CD4-positive, alpha-beta T cell (primary cell): ENCODE results near the gene PLA2G4D. TPM values are rescaled to one million over a fixed set of nuclear protein-coding genes. Genes with fewer than 3 reads are reported as not detected.
"Not testable (repeated sequence)": the region's sequence is repeated elsewhere in the genome, so short reads cannot be mapped to it uniquely, and the experiment has no call there.

Source experiments
- ATAC-seq: fragments of 200-7000 bp; cut with Tn5 transposase; one replicate; pipeline ENCODE4 v1.10.0; 2022; ENCODE audit warnings: mild to moderate bottlenecking; ENCODE audit not compliant: poor library complexity
- CTCF ChIA-PET: fragments of 350-600 bp; sonication (Branson Sonifier 250); formaldehyde crosslinking; loops from one replicate; lab custom pipeline; 2021; ENCODE audit warnings: antibody characterized with exemption, inconsistent platforms; lab: Charles Lee
- POLR2A ChIA-PET: fragments of 350-600 bp; sonication (Branson Sonifier 250); formaldehyde crosslinking; loops from one replicate; lab custom pipeline; 2021; ENCODE audit warnings: antibody characterized with exemption, inconsistent platforms; lab: Charles Lee
- DNase-seq, 14 experiments: peaks; one replicate each; pipeline ENCODE4 v3.0.0-alpha.2; 2013 to 2020; ENCODE audit warnings: mixed read lengths in 2 of 14
- H3K27ac ChIP-seq, 2 donors: one replicate each; pipeline versions ENCODE4 v1.5.1 to v1.7.0; 2013; ENCODE audit warnings: low read length in 2 of 2, low read depth in 1 of 2, mild to moderate bottlenecking in 1 of 2
- H3K27me3 ChIP-seq, 2 experiments: 1 replicate in 1 of 2; 2 replicates in 1 of 2; pipeline versions ENCODE4 v1.6.1 to v1.7.0; 2013; ENCODE audit warnings: low read length in 2 of 2, control low read depth in 1 of 2, mild to moderate bottlenecking in 1 of 2, moderate library complexity in 1 of 2; ENCODE audit not compliant: insufficient read depth in 2 of 2, control insufficient read depth in 1 of 2
- H3K36me3 ChIP-seq: one replicate; pipeline ENCODE4 v1.6.1; 2013; ENCODE audit warnings: low read length, control low read depth; ENCODE audit not compliant: insufficient read depth
- H3K4me1 ChIP-seq: one replicate; pipeline ENCODE4 v1.6.1; 2013; ENCODE audit warnings: low read length, control low read depth; ENCODE audit not compliant: insufficient read depth
- H3K4me3 ChIP-seq: one replicate; pipeline ENCODE4 v1.5.1; 2013; ENCODE audit warnings: mild to moderate bottlenecking, low read length, moderate library complexity
- H3K9me3 ChIP-seq, 2 experiments: 1 replicate in 1 of 2; 2 replicates in 1 of 2; pipeline versions ENCODE4 v1.6.1 to v1.7.0; 2013; ENCODE audit warnings: low read length in 2 of 2, mild to moderate bottlenecking in 2 of 2, control low read depth in 1 of 2, moderate library complexity in 1 of 2; ENCODE audit not compliant: control insufficient read depth in 1 of 2, insufficient read depth in 1 of 2
- H3K27ac Mint-ChIP-seq: one replicate; pipeline ENCODE4 v1.8.0; 2020; ENCODE audit warnings: mixed read lengths
- H3K27me3 Mint-ChIP-seq: one replicate; pipeline ENCODE4 v1.8.0; 2021; ENCODE audit warnings: mixed read lengths
- H3K36me3 Mint-ChIP-seq: one replicate; pipeline ENCODE4 v1.8.0; 2021; ENCODE audit warnings: low read depth, mixed read lengths
- H3K4me1 Mint-ChIP-seq: one replicate; pipeline ENCODE4 v1.8.0; 2021; ENCODE audit warnings: low read depth, mixed read lengths
- H3K4me3 Mint-ChIP-seq: one replicate; pipeline ENCODE4 v1.8.0; 2020; ENCODE audit warnings: mild to moderate bottlenecking, mixed read lengths
- H3K9me3 Mint-ChIP-seq: one replicate; pipeline ENCODE4 v1.8.0; 2020; ENCODE audit warnings: mixed read lengths
- intact Hi-C, 2 experiments: fragments of 100-400 bp; cut with DNase I in 1 of 2; cut with micrococcal nuclease in 1 of 2; formaldehyde crosslinking; loops; one replicate each; pipeline versions ENCODE4 v1.15.1 to v1.9.0; 2023 to 2025; cut with DNase I, micrococcal nuclease
- total RNA-seq, 174 experiments: library from RNA in 2 of 174; stranded (reverse) in 2 of 174; gene quantifications; one replicate each; pipeline ENCODE4 v1.2.3 and lab custom pipeline; 2021 to 2026
- TF ChIP-seq, protein P1 (sequence below): fragments of 200-600 bp; IDR thresholded peaks from one replicate; pipeline ENCODE4 v1.8.0; 2022; ENCODE audit warnings: antibody characterized with exemption, mild to moderate bottlenecking

PLA2G4D gene
- total RNA-seq, 2 experiments from 2014 or later: not detected

- Mint-ChIP-seq H3K4me1 (no peaks in the 10 kb centered on the region), H3K4me3 (no peak overlapping the region), H3K27ac (no peak overlapping the region), H3K27me3 (peaks cover 3% of the 10 kb centered on the region), H3K9me3 (no peaks in the 10 kb centered on the region), H3K36me3 (no peaks in the 10 kb centered on the region)
- ATAC-seq (no peak), DNase-seq (no peak)
- no peak overlapping the region for H3K27ac ChIP-seq
- no peaks in the 10 kb centered on the region for H3K4me1 ChIP-seq
- H3K36me3 ChIP-seq: no peaks in the 10 kb centered on the region
- peaks cover 0 to 8% of the 10 kb centered on the region in 2 experiments for H3K9me3 ChIP-seq
- TF ChIP-seq, protein P1, sequence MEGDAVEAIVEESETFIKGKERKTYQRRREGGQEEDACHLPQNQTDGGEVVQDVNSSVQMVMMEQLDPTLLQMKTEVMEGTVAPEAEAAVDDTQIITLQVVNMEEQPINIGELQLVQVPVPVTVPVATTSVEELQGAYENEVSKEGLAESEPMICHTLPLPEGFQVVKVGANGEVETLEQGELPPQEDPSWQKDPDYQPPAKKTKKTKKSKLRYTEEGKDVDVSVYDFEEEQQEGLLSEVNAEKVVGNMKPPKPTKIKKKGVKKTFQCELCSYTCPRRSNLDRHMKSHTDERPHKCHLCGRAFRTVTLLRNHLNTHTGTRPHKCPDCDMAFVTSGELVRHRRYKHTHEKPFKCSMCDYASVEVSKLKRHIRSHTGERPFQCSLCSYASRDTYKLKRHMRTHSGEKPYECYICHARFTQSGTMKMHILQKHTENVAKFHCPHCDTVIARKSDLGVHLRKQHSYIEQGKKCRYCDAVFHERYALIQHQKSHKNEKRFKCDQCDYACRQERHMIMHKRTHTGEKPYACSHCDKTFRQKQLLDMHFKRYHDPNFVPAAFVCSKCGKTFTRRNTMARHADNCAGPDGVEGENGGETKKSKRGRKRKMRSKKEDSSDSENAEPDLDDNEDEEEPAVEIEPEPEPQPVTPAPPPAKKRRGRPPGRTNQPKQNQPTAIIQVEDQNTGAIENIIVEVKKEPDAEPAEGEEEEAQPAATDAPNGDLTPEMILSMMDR: no peak
- no peaks in the 10 kb centered on the region for H3K27me3 ChIP-seq
- H3K4me3 ChIP-seq: no peak overlapping the region
- intact Hi-C loops: no loop called here
- CTCF ChIA-PET: interaction anchor here (1.1 kb wide), 1 partner anchor 10 kb away, joined by 3 read pairs; no protein-coding TSS in a partner anchor
- POLR2A ChIA-PET: no interaction called here
Observed at GRCh38 chr15:42093966-42094365, 396 bp downstream of the PLA2G4D start.

- TF ChIP-seq, protein P1: no peak
- Mint-ChIP-seq H3K27ac (no peak overlapping the region), H3K4me3 (no peak overlapping the region), H3K4me1 (no peaks in the 10 kb centered on the region), H3K27me3 (peaks cover 4% of the 10 kb centered on the region), H3K36me3 (no peaks in the 10 kb centered on the region), H3K9me3 (no peaks in the 10 kb centered on the region)
- H3K4me3 ChIP-seq: no peak overlapping the region
- ATAC-seq (no peak), DNase-seq (no peak)
- no peaks in the 10 kb centered on the region for H3K4me1 ChIP-seq
- ChIA-PET POLR2A (no interaction called here), CTCF (interaction anchor here (0.6 to 1.1 kb wide), 2 partner anchors 8 to 1272 kb away, joined by 3 read pairs; no protein-coding TSS in a partner anchor)
- intact Hi-C loops: no loop called here
- H3K36me3 ChIP-seq: no peaks in the 10 kb centered on the region
- no peak overlapping the region for H3K27ac ChIP-seq
- H3K27me3 ChIP-seq: no peaks in the 10 kb centered on the region
- peaks cover 0 to 4% of the 10 kb centered on the region in 2 experiments for H3K9me3 ChIP-seq
Observed at GRCh38 chr15:42092398-42093318, 1.7 kb downstream of the PLA2G4D start.

DNA sequence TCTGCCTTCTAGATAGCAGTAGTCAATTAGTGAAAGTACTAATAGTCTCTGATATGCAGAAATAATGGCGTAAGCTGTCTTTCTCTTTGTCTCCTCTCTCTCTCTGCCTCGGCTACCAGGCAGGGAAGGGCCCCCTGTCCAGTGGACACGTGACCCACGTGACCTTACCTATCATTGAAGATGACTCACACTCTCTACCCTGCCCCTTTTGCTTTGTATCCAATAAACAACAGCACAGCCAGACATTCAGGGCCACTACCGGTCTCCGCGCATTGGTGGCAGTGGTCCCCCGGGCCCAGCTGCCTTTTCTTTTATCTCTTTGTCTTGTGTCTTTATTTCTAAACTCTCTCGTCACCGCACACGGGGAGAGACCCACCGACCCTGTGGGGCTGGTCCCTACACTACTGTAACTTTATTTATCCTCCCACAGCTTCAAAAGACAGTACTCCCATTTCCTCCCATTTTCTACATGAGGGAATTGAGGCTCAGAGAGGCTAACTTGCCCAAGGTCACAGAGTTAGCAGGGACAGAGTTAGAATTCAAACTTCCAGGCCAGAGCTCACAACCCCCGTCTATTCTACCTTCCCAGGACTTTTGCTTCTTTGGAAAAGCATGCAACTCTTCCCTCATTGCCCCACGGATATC, 2.5 kb downstream of the PLA2G4D start:
- intact Hi-C loops, H3K9me3 ChIP-seq, H3K27me3 Mint-ChIP-seq, H3K27ac ChIP-seq, H3K27ac Mint-ChIP-seq, H3K36me3 ChIP-seq, H3K9me3 Mint-ChIP-seq, POLR2A ChIA-PET, H3K4me1 ChIP-seq, CTCF ChIA-PET, H3K36me3 Mint-ChIP-seq, H3K4me3 ChIP-seq, H3K27me3 ChIP-seq, H3K4me1 Mint-ChIP-seq, ATAC-seq, DNase-seq, H3K4me3 Mint-ChIP-seq: not testable (repeated sequence)
